Tongue (tissue), 1 donor: Measurements from ENCODE around the gene HOOK1. TPM values are rescaled to one million over a fixed set of nuclear protein-coding genes. Genes with fewer than 3 reads are reported as not detected.

Source experiments
- total RNA-seq: library from RNA; depleted of rRNA; stranded (reverse); fragments of >200 nt; gene quantifications from one replicate; pipeline ENCODE4 v1.2.3, GENCODE V29; 2014

The HOOK1 gene
- total RNA-seq, 1 donor from 2014 or later: 9.6 TPM

Other genes starting within 250 kb of the HOOK1 start
- 24.1 TPM for gene CYP2J2, start 111.8 kb downstream of the HOOK1 start, total RNA-seq